T-cell (primary cell): Measurements from ENCODE around the gene C1QBP. TPM values are rescaled to one million over a fixed set of nuclear protein-coding genes. Genes with fewer than 3 reads are reported as not detected.

Experiments
- ATAC-seq, 4 experiments: fragments of 200-7000 bp in 3 of 4; fragments of 150-1000 bp in 1 of 4; cut with Tn5 transposase; replicated peaks in 1 of 4; 1 replicate in 3 of 4; 2 replicates in 1 of 4; pipeline ENCODE4 v1.10.0; 2021; ENCODE audit warnings: moderate library complexity in 3 of 4, mild to moderate bottlenecking in 2 of 4, moderate number of reproducible peaks in 1 of 4
- CTCF ChIA-PET, 2 donors: fragments of 300-600 bp; sonication (Branson Sonifier 250); formaldehyde crosslinking; loops; one replicate each; lab custom pipeline; 2022; ENCODE audit warnings: antibody characterized with exemption in 2 of 2; lab: Charles Lee
- POLR2A ChIA-PET, 2 donors: fragments of 300-600 bp; sonication (Branson Sonifier 250); formaldehyde crosslinking; loops; one replicate each; lab custom pipeline; 2022; ENCODE audit warnings: antibody characterized with exemption in 2 of 2; lab: Charles Lee
- DNase-seq, 35 experiments: peaks; one replicate each; pipeline versions ENCODE4 v3.0.0 to v3.0.0-alpha.2; 2013 to 2023
- H3K27ac ChIP-seq: one replicate; pipeline ENCODE4 v1.5.1; 2013; ENCODE audit warnings: low read length
- H3K27me3 ChIP-seq, 2 experiments: replicated peaks in 1 of 2; 1 replicate in 1 of 2; 2 replicates in 1 of 2; pipeline versions ENCODE4 v1.6.1 to v1.7.0; 2013; ENCODE audit warnings: low read length in 1 of 2, mixed read lengths in 1 of 2; ENCODE audit not compliant: control insufficient read depth in 2 of 2, insufficient read depth in 2 of 2; ENCODE audit errors: extremely low read depth in 1 of 2
- H3K36me3 ChIP-seq, 2 donors: 1 replicate in 1 of 2; 2 replicates in 1 of 2; pipeline versions ENCODE4 v1.6.1 to v1.7.0; 2013; ENCODE audit warnings: low read length in 1 of 2; ENCODE audit not compliant: control insufficient read depth in 2 of 2, insufficient read depth in 1 of 2; ENCODE audit errors: extremely low read depth in 1 of 2
- H3K4me1 ChIP-seq, 2 experiments: 1 replicate in 1 of 2; 2 replicates in 1 of 2; pipeline versions ENCODE4 v1.6.1 to v1.7.0; 2013; ENCODE audit warnings: low read length in 2 of 2, mixed read lengths in 1 of 2; ENCODE audit not compliant: insufficient read depth in 2 of 2, control insufficient read depth in 1 of 2; ENCODE audit errors: extremely low read depth in 1 of 2
- H3K4me3 ChIP-seq, 2 donors: 1 replicate in 1 of 2; 2 replicates in 1 of 2; pipeline versions ENCODE4 v1.5.1 to v1.7.0; 2013; ENCODE audit warnings: mild to moderate bottlenecking in 2 of 2, low read length in 1 of 2, moderate library complexity in 1 of 2; ENCODE audit not compliant: control insufficient read depth in 1 of 2; ENCODE audit errors: extremely low read depth in 1 of 2
- H3K9me3 ChIP-seq: 2 replicates; pipeline ENCODE4 v1.7.0; 2013
- H3K27ac Mint-ChIP-seq, 2 donors: one replicate each; pipeline ENCODE4 v1.8.0; 2020 to 2021; ENCODE audit warnings: mild to moderate bottlenecking in 2 of 2, mixed read lengths in 2 of 2
- H3K27me3 Mint-ChIP-seq, 2 donors: one replicate each; pipeline ENCODE4 v1.8.0; 2021 to 2022; ENCODE audit warnings: mixed read lengths in 2 of 2
- H3K36me3 Mint-ChIP-seq: one replicate; pipeline ENCODE4 v1.8.0; 2021; ENCODE audit warnings: mixed read lengths
- H3K4me1 Mint-ChIP-seq, 3 donors: one replicate each; pipeline ENCODE4 v1.8.0; 2020 to 2022; ENCODE audit warnings: mixed read lengths in 3 of 3, mild to moderate bottlenecking in 1 of 3
- H3K4me3 Mint-ChIP-seq, 3 donors: one replicate each; pipeline ENCODE4 v1.8.0; 2020 to 2022; ENCODE audit warnings: mild to moderate bottlenecking in 3 of 3, mixed read lengths in 3 of 3, moderate library complexity in 3 of 3
- H3K9me3 Mint-ChIP-seq, 3 donors: one replicate each; pipeline ENCODE4 v1.8.0; 2020 to 2022; ENCODE audit warnings: mixed read lengths in 3 of 3
- WGBS: methylation state at CpG from one replicate; pipeline ENCODE4 v1.1.5; 2013; ENCODE audit warnings: missing lambda C conversion rate; ENCODE audit not compliant: insufficient coverage; 5-methylcytosine and 5-hydroxymethylcytosine counted together
- total RNA-seq, 35 experiments: library from RNA in 6 of 35; stranded (reverse) in 6 of 35; fragments of 120-200 nt in 1 of 35; gene quantifications; one replicate each; pipeline versions ENCODE4 v1.2.1 to v1.2.4 and lab custom pipeline; 2013 to 2026

C1QBP gene
- total RNA-seq = 100 to 1,000 TPM in 2 of 5 donors, 10 to 100 TPM in 3; 60.1 to 102 (median 93.5) TPM
- total RNA-seq (2013) = 137 TPM
- total RNA-seq (lab: John Stamatoyannopoulos, UW) = 56.5 to 499 (median 71.7) reads per million in 29 experiments

- Histone ChIP-seq H3K27me3 (no peaks in the 10 kb centered on the region), H3K9me3 (no peaks in the 10 kb centered on the region), H3K27ac (peak within 1 kb of the TSS; percentile 84), H3K36me3 (peaks cover 6 to 43% of the 10 kb centered on the region in 2 donors), H3K4me3 (peak within 1 kb of the TSS; percentile 69 to 82), H3K4me1 (peaks cover 7 to 22% of the 10 kb centered on the region in 2 experiments)
- Mint-ChIP-seq H3K9me3 (no peaks in the 10 kb centered on the region), H3K4me1 (peaks cover 33 to 41% (median 40%) of the 10 kb centered on the region in 3 donors), H3K4me3 (peak within 1 kb of the TSS; percentile 73 to 84 (median 79)), H3K36me3 (peaks cover 22% of the 10 kb centered on the region), H3K27ac (peak within 1 kb of the TSS; percentile 96), H3K27me3 (no peaks in the 10 kb centered on the region)
- POLR2A ChIA-PET = interaction anchor here (0.6 kb wide), 2 partner anchors 8 to 29 kb away, joined by 3 read pairs; no protein-coding TSS in a partner anchor
- CTCF ChIA-PET = interaction anchor here (0.6 to 3.1 kb wide), 6 partner anchors 15 to 1683 kb away, joined by 3 to 18 read pairs (median 6); partner anchors contain the start of genes NUP88 (in 1 of the 2), RPAIN (in 1 of the 2) and ZNF594 (in 1 of the 2)
- WGBS = under 1% methylated on average over 65 of the region's 75 CpGs
- DNase-seq (peak; percentile 78 to 97 (median 87)), ATAC-seq (peak; percentile 89 to 97 (median 91))
Observed at GRCh38 chr17:5438716-5439445, at the start of gene C1QBP. Gene C1QBP, minus strand, starts transcription at chr17:5439155. Its CDS starts 82 bp downstream, at chr17:5439073.

GRCh38 chr17:5488752-5489151, 49.8 kb upstream of the C1QBP start:
- no peak for DNase-seq
- Mint-ChIP-seq H3K36me3 (peaks cover 26% of the 10 kb centered on the region), H3K27ac (peak overlapping the region in 1 of 2 donors; percentile 99), H3K9me3 (peaks cover 0 to 4% (median 0%) of the 10 kb centered on the region in 3 donors), H3K4me1 (peaks cover 32 to 47% (median 47%) of the 10 kb centered on the region in 3 donors), H3K4me3 (peak overlapping the region in 2 of 3 donors; percentile 71 to 90), H3K27me3 (no peaks in the 10 kb centered on the region)
- H3K4me3 ChIP-seq = no peak overlapping the region
- no peaks in the 10 kb centered on the region for H3K9me3 ChIP-seq
- peaks cover 0 to 36% of the 10 kb centered on the region in 2 donors for H3K36me3 ChIP-seq
- ATAC-seq = no peak
- peaks cover 20 to 25% of the 10 kb centered on the region in 2 experiments for H3K4me1 ChIP-seq
- no peak overlapping the region for H3K27ac ChIP-seq
- WGBS = 93% methylated on average over 8 of the region's 8 CpGs
- CTCF ChIA-PET = no interaction called here
- POLR2A ChIA-PET = interaction anchor here in 1 of 2 donors (0.6 kb wide), 1 partner anchor 9 kb away, joined by 4 read pairs; no protein-coding TSS in a partner anchor
- no peaks in the 10 kb centered on the region for H3K27me3 ChIP-seq

GRCh38 chr17:5486206-5487124, 47.5 kb upstream of the C1QBP start, which contains the start of gene MIS12:
Gene MIS12, plus strand, starts transcription at chr17:5486566. Its CDS starts 2,297 bp downstream, at chr17:5488863.
- Histone ChIP-seq H3K4me3 (peak within 1 kb of the TSS; percentile 94 to 99), H3K4me1 (peaks cover 20 to 25% of the 10 kb centered on the region in 2 experiments), H3K27ac (peak within 1 kb of the TSS; percentile 99), H3K27me3 (no peaks in the 10 kb centered on the region), H3K9me3 (no peaks in the 10 kb centered on the region), H3K36me3 (peaks cover 0 to 53% of the 10 kb centered on the region in 2 donors)
- ATAC-seq (peak; percentile 89 to 93 (median 92)), DNase-seq (peak; percentile 88 to 100 (median 98))
- H3K4me1 Mint-ChIP-seq = peaks cover 51 to 67% (median 67%) of the 10 kb centered on the region in 3 donors
- H3K4me3 Mint-ChIP-seq = peak within 1 kb of the TSS; percentile 90 to 97 (median 96)
- H3K27ac Mint-ChIP-seq = peak within 1 kb of the TSS; percentile 96 to 99
- ChIA-PET CTCF (interaction anchor here in 1 of 2 donors (0.6 kb wide), 2 partner anchors 45 to 1584 kb away, joined by 3 read pairs; no protein-coding TSS in a partner anchor), POLR2A (interaction anchor here in 1 of 2 donors (0.6 to 1.5 kb wide), 3 partner anchors 10 to 16 kb away, joined by 5 to 7 read pairs (median 5); a partner anchor contains a TSS)
- no peaks in the 10 kb centered on the region for H3K9me3 Mint-ChIP-seq
- H3K36me3 Mint-ChIP-seq = peaks cover 40% of the 10 kb centered on the region
- no peaks in the 10 kb centered on the region for H3K27me3 Mint-ChIP-seq
- 0% methylated on average over 68 of the region's 77 CpGs for WGBS

- ChIA-PET POLR2A (interaction anchor here in 1 of 2 donors (0.6 to 1.5 kb wide), 5 partner anchors 13 to 782 kb away, joined by 3 to 5 read pairs (median 5); partner anchors contain the start of genes NUP88 and RPAIN), CTCF (no interaction called here)
- DNase-seq (peak in 2 of 35 experiments; percentile 19 to 21), ATAC-seq (peak in 2 of 4 experiments; percentile 0 to 2)
- Histone ChIP-seq H3K9me3 (no peaks in the 10 kb centered on the region), H3K27ac (peak within 1 kb of the TSS; percentile 99), H3K36me3 (peaks cover 0 to 59% of the 10 kb centered on the region in 2 donors), H3K27me3 (no peaks in the 10 kb centered on the region), H3K4me1 (peaks cover 20 to 25% of the 10 kb centered on the region in 2 experiments), H3K4me3 (peak within 1 kb of the TSS; percentile 94 to 99)
- H3K27ac Mint-ChIP-seq = peak within 1 kb of the TSS; percentile 96 to 99
- no peaks in the 10 kb centered on the region for H3K9me3 Mint-ChIP-seq
- H3K4me1 Mint-ChIP-seq = peaks cover 59 to 72% (median 70%) of the 10 kb centered on the region in 3 donors
- H3K27me3 Mint-ChIP-seq = no peaks in the 10 kb centered on the region
- H3K4me3 Mint-ChIP-seq = peak within 1 kb of the TSS; percentile 90 to 97 (median 96)
- peaks cover 44% of the 10 kb centered on the region for H3K36me3 Mint-ChIP-seq
- 0% methylated on average over 25 of the region's 29 CpGs for WGBS
Observed at GRCh38 chr17:5485270-5486205, 46.6 kb upstream of the C1QBP start, which contains the start of gene DERL2. Gene DERL2, minus strand, starts transcription at chr17:5486178. Its CDS starts 17 bp downstream, at chr17:5486161.

GRCh38 chr17:5481451-5481850, 42.5 kb upstream of the C1QBP start:
- H3K27ac Mint-ChIP-seq = no peak overlapping the region
- H3K9me3 Mint-ChIP-seq = no peaks in the 10 kb centered on the region
- WGBS = 100% methylated on average over 1 of the region's 4 CpGs
- POLR2A ChIA-PET = no interaction called here
- Histone ChIP-seq H3K27ac (no peak overlapping the region), H3K27me3 (no peaks in the 10 kb centered on the region), H3K9me3 (no peaks in the 10 kb centered on the region), H3K36me3 (peaks cover 10 to 71% of the 10 kb centered on the region in 2 donors), H3K4me1 (peaks cover 13% of the 10 kb centered on the region in 2 experiments), H3K4me3 (no peak overlapping the region)
- CTCF ChIA-PET = interaction anchor here in 1 of 2 donors (0.6 kb wide), 1 partner anchor 233 kb away, joined by 9 read pairs; no protein-coding TSS in a partner anchor
- no peak for ATAC-seq
- peaks cover 56% of the 10 kb centered on the region for H3K36me3 Mint-ChIP-seq
- no peak overlapping the region for H3K4me3 Mint-ChIP-seq
- no peaks in the 10 kb centered on the region for H3K27me3 Mint-ChIP-seq
- peaks cover 54 to 67% (median 66%) of the 10 kb centered on the region in 3 donors for H3K4me1 Mint-ChIP-seq
- no peak for DNase-seq
